ENCODE measurements around the gene APP. TPM values are rescaled to one million over a fixed set of nuclear protein-coding genes. Genes with fewer than 3 reads are reported as not detected.

The APP gene
- total RNA-seq, 1 donor: 373 TPM

- Histone ChIP-seq H3K27me3 (ENCODE audit: insufficient read depth, low read length) (no peaks in the 10 kb centered on the region), H2AFZ (ENCODE audit: low read length) (no peak overlapping the region), H3K9me3 (ENCODE audit: low read depth, low read length) (no peaks in the 10 kb centered on the region), H3K27ac (ENCODE audit: low read depth, low read length) (no peak overlapping the region), H4K20me1 (ENCODE audit: insufficient read depth, low read length) (no peaks in the 10 kb centered on the region), H3K4me2 (ENCODE audit: insufficient read depth, low read length) (no peak overlapping the region), H3K79me2 (ENCODE audit: insufficient read depth, low read length) (peaks cover 3% of the 10 kb centered on the region), H3K4me1 (ENCODE audit: insufficient read depth, low read length) (no peaks in the 10 kb centered on the region), H3K36me3 (ENCODE audit: insufficient read depth, low read length) (no peaks in the 10 kb centered on the region), H3K4me3 (ENCODE audit: insufficient read depth, low read length) (no peak overlapping the region)
- DNase-seq (ENCODE audit: insufficient read length, low spot score, missing footprints): no peak
- no peak for TF ChIP-seq CTCF (IDR thresholded peaks at IDR 0.05; ENCODE audit: extremely low read depth, low read depth, low read length)
These were observed 169.2 kb downstream of the APP start for GRCh38 chr21:26001356-26001755.

GRCh38 chr21:25999921-26000582 lies 170.5 kb downstream of the APP start:
- Histone ChIP-seq H4K20me1 (ENCODE audit: insufficient read depth, low read length) (no peaks in the 10 kb centered on the region), H3K9me3 (ENCODE audit: low read depth, low read length) (no peaks in the 10 kb centered on the region), H3K4me1 (ENCODE audit: insufficient read depth, low read length) (no peaks in the 10 kb centered on the region), H3K27me3 (ENCODE audit: insufficient read depth, low read length) (no peaks in the 10 kb centered on the region), H2AFZ (ENCODE audit: low read length) (no peak overlapping the region), H3K79me2 (ENCODE audit: insufficient read depth, low read length) (peaks cover 3% of the 10 kb centered on the region), H3K36me3 (ENCODE audit: insufficient read depth, low read length) (no peaks in the 10 kb centered on the region), H3K27ac (ENCODE audit: low read depth, low read length) (no peak overlapping the region), H3K4me2 (ENCODE audit: insufficient read depth, low read length) (no peak overlapping the region), H3K4me3 (ENCODE audit: insufficient read depth, low read length) (no peak overlapping the region)
- DNase-seq (ENCODE audit: insufficient read length, low spot score, missing footprints): no peak
- TF ChIP-seq CTCF (IDR thresholded peaks at IDR 0.05; ENCODE audit: extremely low read depth, low read depth, low read length): no peak

- peaks cover 2% of the 10 kb centered on the region for H3K36me3 ChIP-seq (ENCODE audit: insufficient read depth, low read length)
- no peak overlapping the region for H3K4me2 ChIP-seq (ENCODE audit: insufficient read depth, low read length)
- peaks cover 3% of the 10 kb centered on the region for H3K79me2 ChIP-seq (ENCODE audit: insufficient read depth, low read length)
- H3K27me3 ChIP-seq (ENCODE audit: insufficient read depth, low read length): no peaks in the 10 kb centered on the region
- no peak for DNase-seq (ENCODE audit: insufficient read length, low spot score, missing footprints)
- H3K4me1 ChIP-seq (ENCODE audit: insufficient read depth, low read length): no peaks in the 10 kb centered on the region
- TF ChIP-seq CTCF (IDR thresholded peaks at IDR 0.05; ENCODE audit: extremely low read depth, low read depth, low read length): no peak
- no peak overlapping the region for H3K27ac ChIP-seq (ENCODE audit: low read depth, low read length)
- no peak overlapping the region for H2AFZ ChIP-seq (ENCODE audit: low read length)
- H3K9me3 ChIP-seq (ENCODE audit: low read depth, low read length): no peaks in the 10 kb centered on the region
- no peaks in the 10 kb centered on the region for H4K20me1 ChIP-seq (ENCODE audit: insufficient read depth, low read length)
- no peak overlapping the region for H3K4me3 ChIP-seq (ENCODE audit: insufficient read depth, low read length)
These were observed 172.6 kb downstream of the APP start for GRCh38 chr21:25997788-25998611.

- TF ChIP-seq CTCF (IDR thresholded peaks at IDR 0.05; ENCODE audit: extremely low read depth, low read depth, low read length): no peak
- Histone ChIP-seq H3K4me1 (ENCODE audit: insufficient read depth, low read length) (no peaks in the 10 kb centered on the region), H3K79me2 (ENCODE audit: insufficient read depth, low read length) (no peaks in the 10 kb centered on the region), H3K9me3 (ENCODE audit: low read depth, low read length) (no peaks in the 10 kb centered on the region), H3K4me2 (ENCODE audit: insufficient read depth, low read length) (no peak overlapping the region), H3K36me3 (ENCODE audit: insufficient read depth, low read length) (peaks cover 7% of the 10 kb centered on the region), H3K27me3 (ENCODE audit: insufficient read depth, low read length) (no peaks in the 10 kb centered on the region), H4K20me1 (ENCODE audit: insufficient read depth, low read length) (no peaks in the 10 kb centered on the region), H3K27ac (ENCODE audit: low read depth, low read length) (no peak overlapping the region), H3K4me3 (ENCODE audit: insufficient read depth, low read length) (no peak overlapping the region), H2AFZ (ENCODE audit: low read length) (no peak overlapping the region)
- DNase-seq (ENCODE audit: insufficient read length, low spot score, missing footprints): no peak
These were observed 175.3 kb downstream of the APP start for GRCh38 chr21:25995278-25995677.

Measured in osteoblast (primary cell).